Stomach (tissue), 9 donors: ENCODE measurements around the gene SNAP25. TPM values are rescaled to one million over a fixed set of nuclear protein-coding genes. Genes with fewer than 3 reads are reported as not detected.

Source experiments
- DNase-seq, 2 donors: peaks; one replicate each; pipeline versions ENCODE4 v3.0.0 to v3.0.0-alpha.2; 2013 to 2019
- H3K27ac ChIP-seq, 5 donors: fragments of 200-600 bp in 4 of 5; sonication (generic) in 4 of 5; one replicate each; pipeline ENCODE4 v1.5.1; 2013 to 2019; ENCODE audit warnings: mild to moderate bottlenecking in 1 of 5, moderate library complexity in 1 of 5
- H3K27me3 ChIP-seq, 3 donors: fragments of 200-600 bp; sonication (generic); one replicate each; pipeline ENCODE4 v1.5.1; 2017 to 2019; ENCODE audit warnings: mixed run types in 1 of 3
- H3K36me3 ChIP-seq, 4 donors: fragments of 200-600 bp; sonication (generic); 1 replicate in 3 of 4; 2 replicates in 1 of 4; pipeline ENCODE4 v1.5.1; 2016 to 2019
- H3K4me1 ChIP-seq, 4 donors: fragments of 200-600 bp; sonication (generic); one replicate each; pipeline ENCODE4 v1.5.1; 2016 to 2019
- H3K4me3 ChIP-seq, 4 donors: fragments of 200-600 bp; sonication (generic) in 3 of 4; one replicate each; pipeline ENCODE4 v1.5.1; 2016 to 2019; ENCODE audit warnings: mild to moderate bottlenecking in 1 of 4
- H3K9me3 ChIP-seq, 4 donors: fragments of 200-600 bp; sonication (generic); one replicate each; pipeline ENCODE4 v1.5.1; 2016 to 2019
- EP300 ChIP-seq: sonication (generic); formaldehyde crosslinking; IDR thresholded peaks from one replicate; pipeline ENCODE4 v1.6.1; 2017; ENCODE audit warnings: antibody characterized with exemption
- POLR2A ChIP-seq, 4 donors: fragments of 450-650 bp; IDR thresholded peaks; one replicate each; pipeline ENCODE4 v1.6.1; 2016; ENCODE audit warnings: antibody characterized with exemption in 4 of 4, control low read depth in 2 of 4, mild to moderate bottlenecking in 1 of 4, moderate library complexity in 1 of 4
- POLR2AphosphoS5 ChIP-seq, 3 donors: sonication (generic); formaldehyde crosslinking; IDR thresholded peaks; one replicate each; pipeline ENCODE4 v1.6.1; 2016; ENCODE audit warnings: antibody characterized with exemption in 3 of 3
- WGBS, 5 donors: extraction: QIAGEN DNeasy Blood & Tissue Kit in 3 of 5; methylation state at CpG; one replicate each; pipeline versions ENCODE4 v1.1.5 to v1.1.7; 2013 to 2018; 5-methylcytosine and 5-hydroxymethylcytosine counted together
- intact Hi-C: fragments of 100-400 bp; cut with DNase I; formaldehyde crosslinking; loops from one replicate; pipeline ENCODE4 v1.15.1; 2023; ENCODE audit warnings: low total_unique reads
- polyA plus RNA-seq, 3 donors: library from polyadenylated mRNA; stranded (reverse); fragments of 200-250 nt; gene quantifications; one replicate each; pipeline ENCODE4 v1.2.3, GENCODE V29; 2013
- total RNA-seq, 5 donors: library from RNA; depleted of rRNA; stranded (reverse); fragments of >200 nt; gene quantifications; one replicate each; pipeline versions ENCODE4 v1.1.0 to v1.2.3, GENCODE V29; 2014 to 2016
- TF ChIP-seq, protein P1 (sequence below), 7 experiments: fragments of 450-650 bp in 4 of 7; fragments of 200-600 bp in 3 of 7; sonication (generic) in 3 of 7; IDR thresholded peaks; one replicate each; pipeline ENCODE4 v1.5.1; 2016 to 2019; ENCODE audit warnings: antibody characterized with exemption in 7 of 7, control low read depth in 2 of 7, mild to moderate bottlenecking in 1 of 7
- donor health status: healthy with polysubstance abuse.
- donor health status: Bipolar disorder and iron deficiency.
- donor health status: healthy.

Gene SNAP25
- total and polyA plus RNA-seq, 8 donors, result 1.8 to 12.5 (median 2.8) TPM; not detected in 1

DNA sequence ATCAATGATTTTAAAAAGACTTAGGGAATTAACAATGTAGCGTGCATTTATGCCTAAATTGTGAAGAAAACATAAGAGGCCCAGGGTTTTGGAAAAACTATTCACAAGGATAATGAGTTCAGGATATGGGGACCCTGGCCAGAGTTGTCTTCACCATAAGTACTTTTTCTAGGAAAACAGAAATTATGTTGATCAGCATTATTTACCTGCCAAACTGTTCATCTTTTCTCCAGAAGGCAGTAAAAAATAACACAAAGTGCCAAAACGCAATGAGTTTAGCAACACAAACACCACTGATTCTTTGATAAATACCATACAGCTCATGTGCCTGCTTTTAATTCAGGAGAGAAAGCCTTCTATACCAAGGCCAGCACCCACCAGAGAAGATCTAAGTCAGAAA, 43.1 kb downstream of the SNAP25 start:
- no peak for DNase-seq
- TF ChIP-seq POLR2A (IDR thresholded peaks at IDR 0.05) (no peak), POLR2AphosphoS5 (IDR thresholded peaks at IDR 0.05) (no peak), EP300 (no peak)
- TF ChIP-seq, protein P1, sequence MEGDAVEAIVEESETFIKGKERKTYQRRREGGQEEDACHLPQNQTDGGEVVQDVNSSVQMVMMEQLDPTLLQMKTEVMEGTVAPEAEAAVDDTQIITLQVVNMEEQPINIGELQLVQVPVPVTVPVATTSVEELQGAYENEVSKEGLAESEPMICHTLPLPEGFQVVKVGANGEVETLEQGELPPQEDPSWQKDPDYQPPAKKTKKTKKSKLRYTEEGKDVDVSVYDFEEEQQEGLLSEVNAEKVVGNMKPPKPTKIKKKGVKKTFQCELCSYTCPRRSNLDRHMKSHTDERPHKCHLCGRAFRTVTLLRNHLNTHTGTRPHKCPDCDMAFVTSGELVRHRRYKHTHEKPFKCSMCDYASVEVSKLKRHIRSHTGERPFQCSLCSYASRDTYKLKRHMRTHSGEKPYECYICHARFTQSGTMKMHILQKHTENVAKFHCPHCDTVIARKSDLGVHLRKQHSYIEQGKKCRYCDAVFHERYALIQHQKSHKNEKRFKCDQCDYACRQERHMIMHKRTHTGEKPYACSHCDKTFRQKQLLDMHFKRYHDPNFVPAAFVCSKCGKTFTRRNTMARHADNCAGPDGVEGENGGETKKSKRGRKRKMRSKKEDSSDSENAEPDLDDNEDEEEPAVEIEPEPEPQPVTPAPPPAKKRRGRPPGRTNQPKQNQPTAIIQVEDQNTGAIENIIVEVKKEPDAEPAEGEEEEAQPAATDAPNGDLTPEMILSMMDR (IDR thresholded peaks at IDR 0.05), result no peak
- Histone ChIP-seq H3K27me3 (no peaks in the 10 kb centered on the region), H3K9me3 (no peaks in the 10 kb centered on the region), H3K36me3 (no peaks in the 10 kb centered on the region), H3K27ac (no peak overlapping the region), H3K4me3 (no peak overlapping the region), H3K4me1 (no peaks in the 10 kb centered on the region)
- intact Hi-C loops, result no loop called here
- WGBS, 5 donors, result 88 to 94% (median 93%) methylated on average over 2 of the region's 2 CpGs

DNA sequence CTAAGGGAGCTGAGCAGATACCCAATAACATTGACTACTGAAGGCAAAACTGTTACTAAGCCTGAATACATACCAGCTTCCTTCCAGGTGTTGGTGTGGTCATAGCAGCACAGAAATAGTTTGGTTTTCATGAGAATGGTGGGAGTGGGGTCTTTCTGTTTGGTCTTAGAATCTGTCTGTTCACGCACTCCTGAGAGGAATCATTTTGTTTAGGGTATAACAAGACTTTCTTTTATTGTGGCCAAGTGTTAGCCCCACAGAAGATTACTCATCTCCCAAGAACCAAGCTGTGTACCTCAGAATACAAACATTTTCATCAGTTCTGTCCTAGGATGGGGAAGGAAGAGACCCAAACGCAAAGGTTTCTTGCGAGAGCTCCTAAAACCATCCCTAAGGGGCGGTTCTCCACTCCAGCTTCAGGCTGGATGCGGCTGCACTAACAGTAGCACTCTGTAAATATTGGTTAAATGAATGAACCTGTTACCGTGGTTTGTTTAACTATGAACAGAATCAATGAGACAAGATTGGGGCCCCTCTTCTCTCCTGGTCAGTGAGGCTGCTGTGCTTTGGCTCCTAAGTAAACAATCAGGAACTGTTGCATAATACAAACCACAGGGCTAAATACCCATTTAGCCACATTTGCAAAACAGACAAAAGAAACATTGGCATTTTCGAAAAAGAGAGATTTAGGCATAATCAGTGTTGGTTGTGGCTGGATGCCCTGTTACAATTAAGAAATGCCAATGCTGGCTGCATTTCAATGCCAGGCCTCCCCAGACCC, 44.9 kb downstream of the SNAP25 start:
- peak in 1 of 2 donors; percentile 16 for DNase-seq
- H3K36me3 ChIP-seq, result no peaks in the 10 kb centered on the region
- intact Hi-C loops, result no loop called here
- H3K4me3 ChIP-seq, result no peak overlapping the region
- no peak overlapping the region for H3K27ac ChIP-seq
- H3K4me1 ChIP-seq, result no peaks in the 10 kb centered on the region
- no peaks in the 10 kb centered on the region for H3K27me3 ChIP-seq
- no peaks in the 10 kb centered on the region for H3K9me3 ChIP-seq
- WGBS, 5 donors, result 38 to 60% (median 50%) methylated on average over 7 of the region's 7 CpGs
- TF ChIP-seq POLR2A (IDR thresholded peaks at IDR 0.05) (no peak), EP300 (no peak)
- TF ChIP-seq, protein P1 (IDR thresholded peaks at IDR 0.05), result no peak

DNA sequence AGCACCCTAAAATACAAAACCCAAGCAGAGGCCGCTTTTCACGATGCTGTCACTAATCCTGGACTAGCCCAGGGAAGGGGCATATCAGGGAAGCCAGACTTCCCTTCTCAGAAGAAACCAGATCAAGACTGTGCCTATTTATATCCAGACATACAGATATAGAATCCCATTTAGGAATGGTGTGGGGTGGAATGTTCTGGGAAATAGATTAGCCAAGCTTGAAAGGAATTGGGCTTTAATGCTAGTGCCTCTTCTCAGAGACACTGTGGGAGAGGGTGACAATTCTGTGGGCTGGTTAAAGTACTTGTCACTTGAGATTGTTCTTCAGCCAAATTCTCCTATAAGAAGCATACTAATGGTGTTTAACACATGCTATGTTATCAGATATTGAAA, 45.5 kb downstream of the SNAP25 start:
- H3K36me3 ChIP-seq, result no peaks in the 10 kb centered on the region
- H3K4me3 ChIP-seq, result no peak overlapping the region
- intact Hi-C loops, result no loop called here
- TF ChIP-seq, protein P1 (IDR thresholded peaks at IDR 0.05), result no peak
- TF ChIP-seq EP300 (no peak), POLR2AphosphoS5 (IDR thresholded peaks at IDR 0.05) (no peak), POLR2A (IDR thresholded peaks at IDR 0.05) (no peak)
- no peak for DNase-seq
- H3K9me3 ChIP-seq, result no peaks in the 10 kb centered on the region
- WGBS, 5 donors, result 50 to 68% (median 57%) methylated on average over 2 of the region's 2 CpGs
- H3K27me3 ChIP-seq, result no peaks in the 10 kb centered on the region
- H3K4me1 ChIP-seq, result no peaks in the 10 kb centered on the region
- H3K27ac ChIP-seq, result no peak overlapping the region

DNA sequence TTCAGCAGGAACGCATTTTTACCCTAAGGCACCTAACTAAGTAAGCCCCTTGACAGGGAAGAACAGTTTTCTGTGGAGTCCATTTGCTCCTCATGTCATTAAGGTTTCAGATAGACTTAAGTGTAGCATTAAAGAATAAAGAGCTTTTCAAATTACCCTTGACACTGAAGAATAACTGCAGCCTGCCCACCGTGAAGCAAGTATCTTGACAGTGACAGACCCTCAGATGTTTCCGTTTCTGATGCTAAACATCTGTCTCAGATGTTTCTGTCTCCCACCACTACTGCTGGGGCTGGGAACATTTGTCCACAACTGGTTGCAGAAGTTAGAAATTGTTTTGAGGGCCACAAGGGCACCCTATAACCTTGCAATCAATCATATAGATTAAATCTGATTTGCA, 50.0 kb downstream of the SNAP25 start:
- no peak for TF ChIP-seq EP300
- TF ChIP-seq, protein P1 (IDR thresholded peaks at IDR 0.05), result no peak
- TF ChIP-seq POLR2AphosphoS5 (IDR thresholded peaks at IDR 0.05), result no peak
- TF ChIP-seq POLR2A (IDR thresholded peaks at IDR 0.05), result no peak
- no peaks in the 10 kb centered on the region for H3K9me3 ChIP-seq
- H3K27me3 ChIP-seq, result no peaks in the 10 kb centered on the region
- no peak overlapping the region for H3K27ac ChIP-seq
- H3K4me3 ChIP-seq, result no peak overlapping the region
- no peak for DNase-seq
- H3K4me1 ChIP-seq, result no peaks in the 10 kb centered on the region
- 65 to 82% (median 73%) methylated on average over 3 of the region's 3 CpGs for WGBS, 5 donors
- intact Hi-C loops, result no loop called here
- no peaks in the 10 kb centered on the region for H3K36me3 ChIP-seq
